ENCODE results near the gene IFT57. TPM values are rescaled to one million over a fixed set of nuclear protein-coding genes. Genes with fewer than 3 reads are reported as not detected.

Gene IFT57
- total and polyA plus RNA-seq, 10 of the 15 experiments (the other 5 are each of a cell fraction or from before 2014, with no cell fraction given) = 1.8 to 25.0 (median 7.5) TPM

- no peak for TF ChIP-seq ZBTB33 (IDR thresholded peaks at IDR 0.05)
- no peak for TF ChIP-seq IRF5 (IDR thresholded peaks at IDR 0.05; ENCODE audit: borderline replicate concordance)
Measured at GRCh38 chr3:108117241-108117775, 104.9 kb downstream of the IFT57 start (continued).

- ChIA-PET RAD21 (ENCODE audit: unreplicated experiment) (interaction anchor here (0.9 kb wide), 1 partner anchor 62 kb away, joined by 4 read pairs; no protein-coding TSS in a partner anchor), SMC1A (ENCODE audit: uncharacterized antibody, unreplicated experiment) (interaction anchor here (1.0 to 1.5 kb wide), 4 partner anchors 10 to 43 kb away, joined by 3 to 5 read pairs (median 4); no protein-coding TSS in a partner anchor), CTCF (interaction anchor here (1.2 kb wide), 1 partner anchor 37 kb away, joined by 3 read pairs; no protein-coding TSS in a partner anchor), POLR2A (no interaction called here)
- intact Hi-C loops (cut with micrococcal nuclease; ENCODE audit: unreplicated experiment) = no loop called here
- ATAC-seq = no peak
- TF ChIP-seq PRDM15 (CRISPR knock-in tag; IDR thresholded peaks at IDR 0.05) = no peak
- TF ChIP-seq USF1 (IDR thresholded peaks at IDR 0.05; ENCODE audit: borderline replicate concordance, extremely low read length, insufficient read depth, low read depth, low read length) = no peak
- TF ChIP-seq NFYA (IDR thresholded peaks at IDR 0.05; ENCODE audit: borderline replicate concordance, low read depth, low read length) = no peak
- TF ChIP-seq CREB1 (IDR thresholded peaks at IDR 0.05; ENCODE audit: low read depth) = no peak
- BruUV-seq (replicated peaks) = no TSS peak
- no peak overlapping the region for H3K9ac ChIP-seq (ENCODE audit: control insufficient read depth, insufficient read depth, low read length)
- H3K27me3 ChIP-seq (replicated peaks in 1 of 2; ENCODE audit: control insufficient read depth in 2 of 2, insufficient read depth in 2 of 2, low read length in 1 of 2) = no peaks in the 10 kb centered on the region
- H3K79me2 ChIP-seq (ENCODE audit: control insufficient read depth, insufficient read depth, low read length) = no peaks in the 10 kb centered on the region
- DNase-seq (ENCODE audit: low read depth, low spot score) = no peak
- in situ Hi-C loops (cut with MboI) = no loop called here
- 92% methylated on average over 16 of the region's 16 CpGs for WGBS (ENCODE audit: insufficient coverage, insufficient replicate concordance, low lambda C conversion rate, missing lambda C conversion rate)
- H3K4me2 ChIP-seq (ENCODE audit: control insufficient read depth, insufficient read depth) = no peak overlapping the region
- no peak overlapping the region for H3K4me3 ChIP-seq
- FAIRE-seq = no peak
- no peaks in the 10 kb centered on the region for H3K9me3 ChIP-seq (replicated peaks; ENCODE audit: control insufficient read depth, insufficient read depth, low read length)
- no peak overlapping the region for H3K27ac ChIP-seq (ENCODE audit: control insufficient read depth, insufficient read depth)
- no peaks in the 10 kb centered on the region for H3K36me3 ChIP-seq (ENCODE audit: control insufficient read depth in 2 of 2, insufficient read depth in 2 of 2, low read length in 1 of 2)
- H3K4me1 ChIP-seq (ENCODE audit: control insufficient read depth, insufficient read depth, low read length) = no peaks in the 10 kb centered on the region
- H4K20me1 ChIP-seq (ENCODE audit: control insufficient read depth, insufficient read depth) = no peaks in the 10 kb centered on the region
- no peak overlapping the region for H2AFZ ChIP-seq (ENCODE audit: control insufficient read depth, low read depth, low read length)
Measured at GRCh38 chr3:108114423-108115065, 107.7 kb downstream of the IFT57 start.
